A673 (cell line): ENCODE data around the gene B4GALT5. TPM values are rescaled to one million over a fixed set of nuclear protein-coding genes. Genes with fewer than 3 reads are reported as not detected.

ENCODE experiments used
- BruUV-seq: library from RNA; stranded (reverse); fragments of 400-500 nt; replicated peaks from 2 replicates; lab custom pipeline; 2021; lab: Mats Ljungman, UMichigan
- CTCF ChIA-PET: fragments of 300-600 bp; sonication (Branson Sonifier 250); formaldehyde crosslinking; loops from one replicate; lab custom pipeline; 2022; ENCODE audit warnings: antibody characterized with exemption; lab: Charles Lee
- POLR2A ChIA-PET: fragments of 300-600 bp; sonication (Branson Sonifier 250); formaldehyde crosslinking; loops from one replicate; lab custom pipeline; 2022; ENCODE audit warnings: antibody characterized with exemption; ENCODE audit not compliant: low non-redundant PET; lab: Charles Lee
- DNase-seq: peaks from one replicate; pipeline ENCODE4 v3.0.0-alpha.2; 2015; ENCODE audit warnings: low spot score
- H3K27ac ChIP-seq: fragments of 200-600 bp; sonication (generic); 2 replicates; pipeline ENCODE4 v1.5.1; 2016; ENCODE audit warnings: mixed run types, low read depth, mild to moderate bottlenecking, mixed read lengths, antibody characterized with exemption, low read length; ENCODE audit not compliant: poor library complexity, severe bottlenecking
- H3K27me3 ChIP-seq: fragments of 200-600 bp; sonication (generic); replicated peaks from 2 replicates; pipeline ENCODE4 v1.6.1; 2017; ENCODE audit warnings: mixed run types, low read depth, mild to moderate bottlenecking, mixed read lengths, antibody characterized with exemption, low read length; ENCODE audit not compliant: insufficient read depth, poor library complexity
- H3K36me3 ChIP-seq: fragments of 200-600 bp; sonication (generic); 2 replicates; pipeline ENCODE4 v1.6.1; 2016; ENCODE audit warnings: mixed run types, mild to moderate bottlenecking, mixed read lengths, antibody characterized with exemption, low read length; ENCODE audit not compliant: insufficient read depth, poor library complexity, severe bottlenecking
- H3K4me1 ChIP-seq: fragments of 200-600 bp; sonication (generic); 2 replicates; pipeline ENCODE4 v1.6.1; 2017; ENCODE audit warnings: mixed run types, mild to moderate bottlenecking, mixed read lengths, antibody characterized with exemption, low read length; ENCODE audit not compliant: insufficient read depth, poor library complexity, severe bottlenecking
- H3K4me3 ChIP-seq: fragments of 200-600 bp; sonication (generic); 2 replicates; pipeline ENCODE4 v1.5.1; 2016; ENCODE audit warnings: low read depth, mixed run types, mild to moderate bottlenecking, mixed read lengths, low read length; ENCODE audit not compliant: poor library complexity, severe bottlenecking
- H3K9me3 ChIP-seq: fragments of 200-600 bp; sonication (generic); 2 replicates; pipeline ENCODE4 v1.6.1; 2016; ENCODE audit warnings: mixed run types, low read depth, mild to moderate bottlenecking, mixed read lengths, antibody characterized with exemption, low read length; ENCODE audit not compliant: poor library complexity, severe bottlenecking
- CTCF ChIP-seq: fragments of 300-800, 200-600 bp; sonication (generic); conservative IDR thresholded peaks from 2 replicates; pipeline ENCODE4 v1.5.1; 2017; ENCODE audit warnings: low read depth, mild to moderate bottlenecking, antibody characterized with exemption, low read length, moderate library complexity, mixed read lengths
- EZH2 ChIP-seq: fragments of 200-600 bp; sonication (generic); IDR thresholded peaks from 2 replicates; pipeline ENCODE4 v1.6.1; 2017; ENCODE audit warnings: borderline replicate concordance, low read depth, mild to moderate bottlenecking, mixed read lengths, antibody characterized with exemption, low read length; ENCODE audit not compliant: poor library complexity, severe bottlenecking
- intact Hi-C: fragments of 100-400 bp; cut with micrococcal nuclease; formaldehyde crosslinking; loops from one replicate; pipeline ENCODE4 v1.10.0; 2022; ENCODE audit not compliant: unreplicated experiment
- total RNA-seq: library from RNA; stranded (reverse); gene quantifications from 2 replicates; pipeline ENCODE4 v1.2.3, GENCODE V29; 2021

B4GALT5 gene
- total RNA-seq, 1 experiment from 2014 or later: 78.0 TPM

- no TSS peak for BruUV-seq
- TF ChIP-seq CTCF (no peak), EZH2 (no peak)
- no peak overlapping the region for H3K27ac ChIP-seq
- DNase-seq: no peak
- no peaks in the 10 kb centered on the region for H3K9me3 ChIP-seq
- H3K4me1 ChIP-seq: no peaks in the 10 kb centered on the region
- intact Hi-C loops: no loop called here
- no peaks in the 10 kb centered on the region for H3K27me3 ChIP-seq
- ChIA-PET POLR2A (no interaction called here), CTCF (no interaction called here)
- H3K36me3 ChIP-seq: no peaks in the 10 kb centered on the region
- no peak overlapping the region for H3K4me3 ChIP-seq
Observed at GRCh38 chr20:49741977-49742376, 28.3 kb upstream of the B4GALT5 start.

GRCh38 chr20:49740807-49741206 is 27.1 kb upstream of the B4GALT5 start:
- H3K4me1 ChIP-seq: no peaks in the 10 kb centered on the region
- no peaks in the 10 kb centered on the region for H3K36me3 ChIP-seq
- no peak for DNase-seq
- no peaks in the 10 kb centered on the region for H3K27me3 ChIP-seq
- CTCF ChIA-PET: no interaction called here
- intact Hi-C loops: no loop called here
- no peak overlapping the region for H3K4me3 ChIP-seq
- BruUV-seq: no TSS peak
- H3K9me3 ChIP-seq: no peaks in the 10 kb centered on the region
- TF ChIP-seq EZH2: no peak
- TF ChIP-seq CTCF: no peak
- POLR2A ChIA-PET: no interaction called here
- no peak overlapping the region for H3K27ac ChIP-seq

GRCh38 chr20:49739042-49739441 is 25.4 kb upstream of the B4GALT5 start:
- BruUV-seq: no TSS peak
- Histone ChIP-seq H3K4me3 (no peak overlapping the region), H3K27ac (no peak overlapping the region), H3K36me3 (no peaks in the 10 kb centered on the region), H3K27me3 (no peaks in the 10 kb centered on the region), H3K9me3 (no peaks in the 10 kb centered on the region), H3K4me1 (no peaks in the 10 kb centered on the region)
- intact Hi-C loops: no loop called here
- no peak for DNase-seq
- TF ChIP-seq EZH2 (no peak), CTCF (no peak)
- POLR2A ChIA-PET: no interaction called here
- CTCF ChIA-PET: no interaction called here
